ENCODE results near the gene CLP1.

The CLP1 gene

DNA sequence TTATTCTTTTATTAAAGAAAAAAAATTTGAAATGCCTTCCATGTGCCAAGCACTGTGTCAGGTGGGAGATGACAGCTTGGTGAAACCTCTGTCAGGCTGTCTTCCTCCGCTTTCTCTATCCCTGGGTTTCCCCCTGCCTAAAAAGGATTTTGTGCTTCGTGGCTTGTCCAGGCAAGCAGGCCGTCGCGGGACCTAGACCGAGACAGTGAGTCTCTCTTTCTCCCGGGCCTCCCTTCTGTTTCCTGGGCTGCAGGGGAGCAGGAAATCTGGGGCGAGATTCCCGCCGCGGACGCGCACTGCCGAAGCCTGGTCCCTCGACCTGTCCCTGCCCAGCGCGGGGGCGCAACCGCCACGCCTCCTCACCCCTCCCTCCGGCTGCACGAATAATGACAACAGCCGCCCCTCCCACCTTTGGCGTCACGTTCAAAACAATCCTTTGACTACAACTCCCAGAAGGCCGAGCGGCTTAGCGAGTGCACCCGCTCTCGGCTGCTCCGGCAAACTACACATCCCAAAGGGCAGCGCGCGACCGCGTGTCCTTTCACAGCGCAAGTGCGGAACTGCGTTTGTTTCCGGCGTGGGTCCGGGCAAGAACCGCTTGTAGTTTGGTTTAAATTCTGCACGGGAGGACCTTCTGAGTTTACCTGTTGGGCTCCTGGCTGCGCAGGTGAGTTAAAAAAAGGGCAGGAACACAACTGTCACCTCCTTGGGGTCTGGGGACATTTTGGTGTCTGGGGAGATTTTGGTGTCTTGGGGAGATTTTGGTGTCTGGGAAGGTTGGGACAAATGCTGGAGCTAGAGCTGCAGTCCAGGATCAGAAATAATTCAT is at the start of gene CLP1:
TSS of gene CLP1 (plus strand) at position 569 of the 829 bp plus-strand sequence. CDS start 1,715 bp downstream, outside the sequence.
- DNase-seq (ENCODE audit: low read depth): peak; percentile 95

DNA sequence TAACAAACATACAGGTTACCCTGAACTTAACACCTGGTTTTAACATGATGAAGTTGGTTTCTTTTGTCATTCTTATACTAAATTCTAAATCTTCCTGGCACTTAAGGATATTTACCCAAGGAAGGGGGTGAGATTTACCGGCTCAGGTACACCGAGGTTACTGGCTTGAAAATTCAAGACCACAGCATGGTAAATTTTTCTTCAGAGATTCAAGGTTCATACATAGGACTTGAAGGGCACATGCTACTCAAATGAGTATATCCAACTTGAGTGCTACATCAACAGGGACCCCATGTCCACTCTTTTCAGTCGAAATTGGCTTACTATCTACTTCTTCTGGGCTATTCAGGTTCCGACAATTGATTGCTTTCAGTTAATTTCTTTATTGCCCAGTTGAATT is 47.4 kb upstream of the CLP1 start:
- DNase-seq (ENCODE audit: low read depth): no peak

DNA sequence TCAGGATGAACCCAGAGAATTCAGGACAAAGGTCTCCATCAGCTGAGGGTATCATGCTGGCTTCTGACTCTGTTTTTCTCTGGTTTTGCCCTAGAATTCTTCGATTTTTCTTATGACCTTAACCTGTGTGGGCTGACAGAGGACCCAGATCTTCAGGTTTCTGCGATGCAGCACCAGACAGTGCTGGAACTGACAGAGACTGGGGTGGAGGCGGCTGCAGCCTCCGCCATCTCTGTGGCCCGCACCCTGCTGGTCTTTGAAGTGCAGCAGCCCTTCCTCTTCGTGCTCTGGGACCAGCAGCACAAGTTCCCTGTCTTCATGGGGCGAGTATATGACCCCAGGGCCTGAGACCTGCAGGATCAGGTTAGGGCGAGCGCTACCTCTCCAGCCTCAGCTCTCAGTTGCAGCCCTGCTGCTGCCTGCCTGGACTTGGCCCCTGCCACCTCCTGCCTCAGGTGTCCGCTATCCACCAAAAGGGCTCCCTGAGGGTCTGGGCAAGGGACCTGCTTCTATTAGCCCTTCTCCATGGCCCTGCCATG is 43.3 kb upstream of the CLP1 start:
- DNase-seq (ENCODE audit: low read depth): no peak

GRCh38 chr11:57615308-57615707 is 42.3 kb upstream of the CLP1 start:
- no peak for DNase-seq (ENCODE audit: low read depth)

DNA sequence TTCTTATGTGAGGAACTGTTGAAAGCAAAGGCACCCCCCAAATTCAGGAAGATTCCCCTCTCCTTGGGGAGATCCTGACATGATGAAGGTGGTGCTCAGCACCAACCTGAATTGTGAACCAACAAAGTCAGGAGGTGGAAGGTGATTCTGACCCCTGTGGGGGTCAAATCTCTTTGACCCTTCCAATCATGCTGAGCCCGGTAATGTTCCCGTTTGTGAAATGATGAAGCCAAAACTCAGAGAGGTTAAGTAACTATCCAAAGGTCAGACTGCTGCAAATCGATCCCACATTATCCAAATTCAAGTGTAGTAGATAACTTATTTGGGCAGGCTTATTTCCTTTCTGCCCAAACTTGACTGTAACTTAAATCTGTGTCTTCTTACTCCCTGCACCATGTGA is 41.0 kb upstream of the CLP1 start:
- DNase-seq (ENCODE audit: low read depth): no peak

DNA sequence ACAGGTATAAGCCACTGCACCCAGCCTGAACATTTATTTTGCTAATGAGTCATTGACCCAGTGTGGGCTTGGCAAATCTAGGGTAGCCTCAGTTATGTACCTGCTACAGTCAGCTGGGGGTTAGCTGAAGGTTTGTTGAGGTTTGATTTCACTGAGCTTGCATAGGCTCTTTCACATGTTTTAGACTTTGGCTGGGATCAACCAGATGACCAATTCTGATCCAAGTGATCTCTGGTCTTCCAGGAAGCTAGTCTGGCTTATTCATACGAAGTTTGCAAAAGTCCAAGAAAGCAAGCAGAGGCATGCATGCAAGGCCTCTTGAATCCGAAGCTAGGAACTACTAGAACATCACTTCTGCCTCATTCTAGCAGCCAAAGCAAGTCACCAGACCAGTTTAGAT is 39.1 kb upstream of the CLP1 start:
- DNase-seq (ENCODE audit: low read depth): no peak

GRCh38 chr11:57619331-57619730 is 38.2 kb upstream of the CLP1 start:
- DNase-seq (ENCODE audit: low read depth): no peak

DNA sequence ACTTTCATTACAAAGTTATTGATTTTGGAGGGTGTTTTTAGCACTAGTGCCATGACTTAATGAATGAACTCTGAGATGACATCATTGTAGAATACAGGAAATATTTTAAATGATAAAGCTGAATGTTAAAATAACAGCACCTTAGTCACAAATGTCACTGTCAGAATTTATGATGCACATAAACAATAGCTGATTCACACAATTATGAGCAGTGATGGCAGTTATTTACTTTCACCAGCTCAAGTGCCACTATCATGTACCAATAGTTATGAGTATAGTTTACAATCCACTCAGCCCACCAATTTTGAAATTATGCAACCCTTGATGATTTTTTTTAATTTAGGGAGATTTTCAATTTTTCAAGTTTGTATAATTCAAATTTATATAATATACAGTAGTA is 37.1 kb upstream of the CLP1 start:
- no peak for DNase-seq (ENCODE audit: low read depth)

DNA sequence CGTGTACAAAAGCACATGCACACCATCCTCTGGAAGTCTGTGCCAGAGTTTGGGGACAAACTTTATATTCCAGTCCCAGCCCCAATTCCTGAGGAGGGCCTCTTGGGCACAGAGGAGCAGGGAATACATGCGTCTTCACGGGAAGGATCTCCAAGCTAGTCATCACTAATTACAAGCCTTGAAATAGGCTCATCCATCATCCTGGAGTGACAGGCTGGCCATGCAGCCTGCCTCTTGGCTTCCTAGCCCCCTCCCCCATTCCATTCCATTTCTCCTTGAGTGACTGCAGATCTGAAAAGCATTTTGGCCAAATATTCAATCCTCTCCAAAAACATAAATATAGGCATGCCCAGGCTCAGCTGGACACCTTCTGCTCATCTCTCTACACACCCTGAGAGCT is 35.3 kb upstream of the CLP1 start:
- DNase-seq (ENCODE audit: low read depth): no peak

GRCh38 chr11:57624864-57625263 is 32.7 kb upstream of the CLP1 start:
- no peak for DNase-seq (ENCODE audit: low read depth)

- no peak for DNase-seq (ENCODE audit: low read depth)
These were observed 30.7 kb upstream of the CLP1 start for GRCh38 chr11:57626895-57627294.

DNA sequence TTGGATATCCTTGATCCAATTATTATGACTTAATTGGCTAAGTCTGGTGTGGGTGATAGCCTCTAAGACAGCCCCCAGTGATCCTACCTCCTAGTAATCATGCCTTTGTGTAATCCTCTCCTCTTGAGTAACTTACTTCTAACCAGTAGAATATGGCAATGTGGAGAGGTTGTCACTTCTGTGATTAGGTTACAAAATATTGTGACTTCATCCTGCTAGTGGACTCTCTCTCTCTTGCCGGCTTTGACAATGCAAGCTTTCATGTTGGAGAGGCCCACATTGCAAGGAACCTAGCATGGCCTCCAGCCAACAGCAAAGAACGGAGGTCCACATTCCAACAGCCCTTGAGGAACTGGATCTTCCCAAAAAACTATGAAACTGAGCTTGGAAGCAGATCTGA is 27.4 kb upstream of the CLP1 start:
- no peak for DNase-seq (ENCODE audit: low read depth)

GRCh38 chr11:57632116-57632515 is 25.4 kb upstream of the CLP1 start:
- no peak for DNase-seq (ENCODE audit: low read depth)

DNA sequence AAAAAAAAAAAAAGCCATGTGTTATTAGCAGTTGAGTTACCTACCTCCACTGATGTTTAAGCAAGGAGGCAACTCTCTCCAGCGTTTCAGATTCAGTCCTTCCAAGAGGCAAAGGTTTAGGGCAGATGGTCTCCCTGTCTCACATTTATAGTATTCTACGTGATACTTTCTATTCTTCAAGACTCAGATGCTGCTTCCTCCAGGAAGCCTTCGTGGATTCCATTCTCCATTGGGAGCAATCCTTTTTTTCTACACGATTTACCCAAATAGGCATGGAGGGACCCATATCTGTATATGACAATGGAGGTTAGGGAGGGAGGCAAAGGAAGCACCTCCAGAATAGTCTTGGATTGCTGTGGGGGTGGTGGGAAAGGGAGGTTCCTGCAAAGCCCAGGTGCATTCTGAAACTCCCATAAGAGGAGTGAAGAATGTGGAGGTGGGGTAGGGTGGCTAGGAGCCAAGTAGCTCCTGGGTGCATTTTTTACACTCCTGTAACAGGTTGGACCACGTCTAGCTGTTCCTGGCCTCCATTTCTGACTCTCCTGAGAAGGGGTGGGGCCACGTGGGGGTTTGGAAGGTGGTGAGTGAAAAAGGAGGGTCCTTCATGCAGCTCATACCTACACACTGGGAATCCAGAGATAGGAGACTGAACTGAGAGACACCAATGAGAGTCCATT is 24.0 kb upstream of the CLP1 start:
- no peak for DNase-seq (ENCODE audit: low read depth)

GRCh38 chr11:57634311-57634710 is 23.3 kb upstream of the CLP1 start:
- no peak for DNase-seq (ENCODE audit: low read depth)

DNA sequence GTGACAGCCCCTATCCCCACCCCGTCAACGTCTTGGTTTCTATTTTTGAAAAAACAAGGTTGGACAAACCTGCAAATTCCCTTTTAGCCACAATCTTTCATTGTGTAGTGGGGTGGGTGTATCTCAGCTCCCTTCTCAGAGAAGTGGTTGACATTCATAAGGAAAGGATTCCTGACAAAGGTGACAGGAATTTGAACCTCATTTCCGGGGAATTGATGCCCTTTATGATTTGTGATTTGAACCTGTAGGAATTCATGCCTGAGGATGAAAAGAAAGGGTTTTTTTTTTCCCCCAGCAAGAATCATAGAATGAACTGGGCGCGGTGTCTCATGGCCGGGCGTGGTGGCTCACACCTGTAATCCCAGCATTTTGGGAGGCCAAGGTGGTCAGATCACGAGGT is 22.3 kb upstream of the CLP1 start:
- no peak for DNase-seq (ENCODE audit: low read depth)

DNA sequence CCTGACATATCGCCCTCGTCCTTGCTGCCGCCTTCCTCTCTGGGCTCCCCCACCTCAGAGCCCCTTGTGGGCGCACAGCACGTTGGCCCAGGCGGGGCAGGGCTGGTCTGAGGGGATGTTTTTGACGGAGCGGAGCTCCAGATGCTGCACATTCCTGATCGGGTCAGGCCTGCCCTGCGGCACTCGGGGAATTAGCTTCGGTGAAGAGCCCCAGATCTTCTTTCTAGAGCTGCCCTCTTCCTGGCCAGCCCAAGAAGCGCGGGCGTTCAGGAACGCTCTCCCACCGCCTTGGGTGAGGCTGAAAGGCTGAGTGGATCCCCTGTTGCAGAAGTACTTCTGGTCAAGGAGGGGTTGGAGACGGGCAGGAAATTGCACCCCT is 19.9 kb upstream of the CLP1 start:
- DNase-seq (ENCODE audit: low read depth): no peak

- peak; percentile 54 for DNase-seq (ENCODE audit: low read depth)
These were observed 19.4 kb upstream of the CLP1 start for GRCh38 chr11:57638005-57638781.

DNA sequence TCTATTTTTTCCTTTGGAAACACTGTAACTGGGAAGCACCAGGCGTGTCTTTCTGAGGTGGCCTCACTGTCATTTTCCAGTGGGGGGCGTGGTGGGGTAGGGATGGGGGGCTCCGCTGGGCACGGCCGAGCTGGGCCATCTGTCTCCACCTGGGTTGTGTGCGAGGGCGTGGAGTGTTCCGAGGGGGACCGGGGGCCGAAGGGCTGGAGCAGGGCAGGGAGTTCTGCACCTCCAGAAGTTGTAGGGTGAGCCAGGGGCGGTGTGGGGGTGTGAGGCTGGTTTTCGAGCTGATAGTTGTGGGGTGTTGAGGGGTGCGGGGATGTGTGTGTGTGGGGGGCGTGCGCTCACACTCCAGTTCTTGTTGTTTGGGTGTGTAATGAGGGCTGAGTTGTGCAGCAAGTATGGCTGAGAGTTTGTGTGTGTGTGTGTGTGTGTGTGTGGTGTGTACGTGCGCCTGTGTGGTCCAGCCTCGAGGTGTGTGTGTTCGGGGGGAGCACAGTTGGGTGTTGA is 18.7 kb upstream of the CLP1 start:
- DNase-seq (ENCODE audit: low read depth): no peak

GRCh38 chr11:57639321-57640067 is 18.1 kb upstream of the CLP1 start:
- DNase-seq (ENCODE audit: low read depth): no peak

DNA sequence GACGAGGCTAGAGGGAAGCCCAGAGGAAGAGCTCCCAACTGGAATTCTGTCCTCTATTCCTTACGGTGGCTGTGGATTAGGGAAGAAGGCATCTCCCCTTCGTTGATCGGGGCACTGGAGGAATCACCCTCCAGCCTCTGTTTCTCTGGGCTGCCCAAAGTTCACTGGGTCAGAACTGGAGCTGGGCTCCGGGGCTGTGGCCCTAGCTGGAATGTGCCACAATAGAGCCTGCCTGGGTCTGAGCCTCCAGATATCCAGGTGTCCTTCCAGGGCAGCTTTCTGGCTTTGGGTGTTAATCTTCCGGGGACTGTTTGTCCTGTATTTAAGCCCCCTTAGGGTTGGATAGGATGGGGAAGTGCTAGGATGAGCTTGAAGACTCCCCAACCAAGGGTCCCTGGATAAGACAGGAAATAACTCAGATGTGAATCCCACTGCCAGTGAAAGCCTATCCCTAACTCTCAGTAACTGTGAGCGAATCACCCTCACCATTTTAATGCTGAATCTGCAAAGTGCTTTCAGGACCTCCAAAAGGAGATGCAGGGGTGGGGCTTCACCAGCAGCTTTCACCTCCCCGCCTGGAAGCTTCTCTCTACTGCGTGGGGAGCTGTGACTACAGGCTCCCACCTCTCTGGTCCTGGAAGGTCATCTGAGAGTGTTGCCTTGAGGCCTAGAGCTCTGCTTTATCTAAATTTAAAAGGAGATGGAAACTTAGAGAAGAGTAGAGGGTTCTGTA is 17.3 kb upstream of the CLP1 start:
- DNase-seq (ENCODE audit: low read depth): no peak

All from GM04503 (cell line).